HG03460 (cell line): ENCODE data around the gene ACIN1.
"Not testable (repeated sequence)": the region's sequence is repeated elsewhere in the genome, so short reads cannot be mapped to it uniquely, and the experiment has no call there.

Source experiments
- ATAC-seq: cut with Tn5 transposase; IDR thresholded peaks from one replicate; pipeline ENCODE4 v1.9.1; 2021; ENCODE audit not compliant: unreplicated experiment

Gene ACIN1

DNA sequence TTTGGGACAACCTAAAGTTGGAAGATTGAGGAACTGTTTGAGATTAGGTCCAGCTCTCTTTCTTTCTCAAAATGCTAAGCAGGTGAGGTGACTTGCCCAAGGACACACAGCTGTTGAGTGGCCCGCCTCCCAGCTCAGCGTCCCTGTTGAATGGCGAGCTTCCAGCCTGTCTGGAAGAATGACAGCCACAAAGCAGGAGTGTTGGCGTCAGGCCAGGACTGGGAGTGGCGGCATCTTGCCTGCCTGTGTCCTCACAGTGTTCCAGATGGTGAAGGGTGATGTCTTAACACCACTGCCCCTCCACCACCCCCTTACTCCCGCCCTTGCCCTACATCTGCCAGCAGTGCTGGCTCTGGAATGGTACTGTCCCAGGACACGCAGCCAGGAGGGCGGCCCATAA, 28.5 kb upstream of the ACIN1 start:
- ATAC-seq = no peak

DNA sequence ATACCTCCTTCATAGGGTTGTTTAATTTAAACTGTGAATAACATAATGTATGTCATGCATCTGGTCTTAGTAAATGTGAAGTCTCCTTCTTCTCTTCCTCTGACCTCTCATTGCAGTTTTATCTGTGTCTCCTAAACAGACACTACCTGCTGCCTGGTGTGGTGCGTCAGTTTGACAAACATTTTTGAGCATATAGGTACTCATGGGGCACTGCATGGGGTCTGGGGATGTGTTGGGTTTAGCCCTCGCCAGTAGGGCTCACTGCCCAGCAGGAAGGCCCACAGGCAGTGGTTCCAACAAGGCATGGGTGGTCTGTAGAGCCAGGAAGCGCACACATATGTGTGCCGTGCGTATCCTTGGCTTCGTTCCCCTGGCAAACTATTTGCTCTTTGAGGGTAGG, 27.1 kb upstream of the ACIN1 start:
- no peak for ATAC-seq

DNA sequence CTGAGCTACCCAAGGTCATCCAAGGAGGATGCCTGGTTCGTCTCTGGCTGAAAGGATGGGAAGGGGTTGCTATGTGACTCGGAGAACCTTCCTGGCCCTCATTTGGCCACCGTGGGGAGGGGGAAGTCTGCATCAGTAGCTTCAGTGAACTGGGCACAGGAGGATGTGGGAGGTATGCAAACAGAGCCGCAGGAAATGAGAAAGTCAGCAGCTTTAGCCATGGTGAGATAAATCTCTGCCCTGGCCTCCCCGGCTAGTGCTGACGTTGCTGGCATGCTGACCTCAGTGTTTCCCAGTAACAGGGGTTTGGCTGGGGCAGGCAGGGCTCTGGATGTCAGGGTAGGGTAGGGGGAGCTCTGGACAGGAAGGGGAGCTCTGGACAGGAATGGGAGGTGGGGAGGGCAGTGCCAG, 26.4 kb upstream of the ACIN1 start:
- peak; percentile 50 for ATAC-seq

DNA sequence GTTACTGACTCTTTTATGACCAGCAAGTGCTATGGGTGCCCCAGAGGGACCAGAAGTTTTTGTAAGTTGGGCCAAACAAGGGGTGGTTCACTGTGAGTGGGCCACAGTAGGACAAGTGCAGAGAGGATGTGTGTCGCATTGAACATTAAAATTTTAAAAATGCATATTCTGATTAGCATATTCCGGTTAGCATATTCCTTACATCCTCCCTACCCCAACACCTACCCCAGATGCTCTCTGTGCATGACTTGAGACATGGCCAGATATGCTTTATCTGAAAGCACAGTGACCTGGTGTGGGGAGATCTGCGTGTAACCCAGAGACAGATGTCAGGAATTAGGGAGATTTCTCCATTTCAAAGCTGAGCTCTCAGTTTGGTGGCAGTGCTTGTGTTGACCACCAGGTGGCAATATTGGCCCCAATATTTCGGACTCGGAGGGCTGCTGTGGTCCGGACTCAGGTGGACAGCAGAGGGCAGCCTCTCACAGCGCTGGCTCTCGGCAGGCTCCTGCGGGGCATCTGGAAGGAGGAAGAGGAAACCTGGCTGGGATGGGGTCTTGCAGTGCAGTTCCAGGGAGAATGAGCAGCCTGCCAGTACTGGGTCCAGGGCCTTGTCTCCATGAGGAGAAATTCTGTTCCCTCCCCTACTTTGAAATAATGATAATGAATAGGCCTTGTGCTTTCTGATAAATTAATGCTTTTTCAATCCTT, 25.8 kb upstream of the ACIN1 start:
- ATAC-seq = peak; percentile 81

DNA sequence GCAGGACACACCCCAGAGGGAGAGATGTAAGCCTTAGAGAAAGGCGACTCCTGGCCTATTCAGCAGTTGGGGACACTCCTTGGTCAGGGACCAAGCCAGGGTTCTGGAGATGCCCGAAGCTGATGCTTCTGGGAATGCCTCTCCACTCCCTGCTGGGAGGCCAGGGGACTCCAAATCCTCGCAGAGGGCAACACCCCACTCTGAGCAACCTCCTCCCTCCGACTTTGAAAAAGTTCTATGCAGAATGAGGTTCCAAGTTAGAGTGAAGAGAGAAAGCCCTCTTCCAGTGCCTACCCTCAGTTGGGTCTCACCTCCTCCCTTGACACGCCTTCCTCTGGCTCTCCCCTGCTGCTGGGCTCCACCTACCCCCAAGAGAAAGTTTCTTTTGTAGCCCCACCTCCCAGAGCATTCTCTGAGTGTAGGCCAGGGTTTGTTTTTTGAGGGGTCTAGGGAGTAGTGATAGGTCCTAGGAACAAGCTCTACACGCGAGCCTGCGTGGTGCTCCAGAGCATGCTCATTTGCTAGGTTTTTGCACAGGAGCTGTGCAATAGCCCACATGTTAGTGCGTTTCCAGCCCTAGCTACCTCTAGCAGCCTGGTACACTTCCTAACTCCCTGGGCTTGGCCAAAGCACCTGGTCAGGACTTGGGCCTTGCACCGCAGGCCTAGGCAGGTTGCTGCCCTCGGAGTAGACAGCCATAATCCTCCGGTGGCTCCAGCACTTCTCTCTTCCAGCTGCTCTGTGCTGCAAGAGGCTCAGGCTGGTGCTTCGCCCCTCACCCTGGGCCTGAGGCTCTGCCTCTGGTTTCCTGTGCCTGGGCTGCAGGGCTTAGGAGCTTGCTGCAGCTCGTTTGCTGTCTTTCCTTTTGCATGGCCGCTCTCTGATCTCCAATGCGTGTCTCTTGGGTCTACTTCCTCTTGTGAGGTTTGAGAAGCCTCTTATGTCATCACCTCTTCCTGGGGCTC, 24.7 kb upstream of the ACIN1 start:
- ATAC-seq = no peak

DNA sequence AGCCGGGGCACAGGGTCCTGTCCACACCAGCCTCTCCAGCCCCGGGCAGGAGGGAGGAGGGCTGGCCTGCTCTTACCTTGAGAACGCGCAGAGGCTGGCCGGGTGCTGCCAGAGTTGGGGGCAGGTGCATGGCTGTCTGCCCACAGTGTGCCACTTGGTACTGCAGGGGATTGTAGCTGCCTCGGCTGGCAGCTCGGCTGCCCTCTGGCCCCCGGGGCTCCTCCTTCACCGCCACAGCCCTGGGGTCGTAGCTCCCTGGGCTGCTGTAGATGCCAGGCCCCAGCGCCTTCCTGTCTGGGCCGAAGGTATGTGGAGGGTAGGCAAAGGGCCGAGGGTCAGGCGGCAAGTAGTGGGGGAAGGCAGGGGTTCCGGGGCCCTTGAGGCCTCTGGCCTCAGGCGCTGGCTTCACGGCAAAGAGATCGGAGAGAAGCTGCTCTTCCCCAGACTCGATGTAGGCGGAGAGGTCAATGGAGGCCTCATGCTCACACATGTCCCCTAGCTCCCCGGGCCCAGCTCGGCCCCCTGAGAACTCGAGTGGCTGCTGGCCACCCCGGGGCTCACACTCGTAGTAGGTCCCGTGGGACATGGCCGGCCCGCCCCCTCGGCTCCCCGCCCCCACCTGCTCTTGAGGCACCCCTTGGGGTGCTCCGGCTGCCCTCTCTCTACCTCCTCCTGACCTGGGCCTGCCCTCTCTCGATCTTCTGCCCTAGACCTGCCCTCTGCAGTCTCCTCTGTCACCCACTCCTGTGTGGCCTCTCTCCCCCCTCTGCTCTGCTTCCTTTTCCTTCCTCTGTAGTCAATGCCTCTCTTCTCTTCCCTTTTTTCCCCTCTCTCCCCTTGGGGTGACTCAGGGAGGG, 23.8 kb upstream of the ACIN1 start, which contains the start of gene CEBPE:
Gene CEBPE, minus strand, starts transcription at position 750 of the 857 bp plus-strand sequence. Its CDS starts 164 bp downstream, at position 586.
- no peak for ATAC-seq

DNA sequence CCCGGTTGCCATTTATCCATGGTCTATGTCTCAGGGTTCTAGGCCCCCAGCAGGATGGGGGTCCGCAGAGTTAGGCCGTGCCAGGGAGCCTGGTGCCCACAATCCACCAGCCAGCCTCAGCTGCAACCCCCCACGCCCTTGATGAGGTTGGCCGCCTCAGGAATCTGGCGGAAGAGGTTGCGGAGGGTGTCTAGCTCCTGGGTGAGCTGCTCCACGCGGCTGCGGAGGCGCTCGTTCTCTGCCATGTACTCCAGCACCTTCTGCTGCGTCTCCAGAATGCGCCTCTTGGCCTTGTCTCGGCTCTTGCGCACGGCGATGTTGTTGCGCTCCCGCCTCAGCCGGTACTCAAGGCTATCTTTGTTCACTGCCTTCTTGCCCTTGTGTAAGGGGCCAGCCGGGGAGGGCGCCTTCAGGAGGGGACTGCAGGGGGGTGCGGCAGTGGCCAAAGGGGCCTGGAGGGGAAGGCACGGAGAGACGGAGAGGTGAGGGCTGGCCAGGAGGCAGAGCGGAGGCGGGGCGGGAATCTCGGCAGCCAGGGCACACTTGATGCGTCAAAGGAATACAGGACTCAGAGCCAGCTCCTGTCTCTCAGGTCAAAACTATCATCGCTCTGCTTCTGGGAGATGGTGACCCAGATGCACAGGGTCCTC, 22.6 kb upstream of the ACIN1 start:
- no peak for ATAC-seq

DNA sequence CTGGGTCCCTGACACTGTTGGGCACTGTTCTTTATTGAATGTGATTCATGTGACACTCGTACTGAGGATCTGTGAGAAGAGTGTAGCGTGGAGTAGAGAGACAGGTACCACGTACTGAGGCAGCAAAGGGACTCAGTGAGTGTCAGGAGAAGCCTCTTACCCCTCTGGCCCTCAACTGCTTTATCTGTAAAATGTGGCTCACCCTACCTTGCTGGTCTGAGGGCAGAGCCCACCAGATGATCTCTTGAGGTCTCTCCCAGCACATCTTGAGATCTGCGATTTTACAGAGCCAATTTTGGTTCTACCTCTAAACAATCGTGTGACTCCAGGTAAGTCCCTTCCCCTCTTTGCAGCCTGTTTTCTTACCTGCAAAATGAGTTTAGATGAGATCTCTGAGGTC, 21.0 kb upstream of the ACIN1 start:
- ATAC-seq = no peak

DNA sequence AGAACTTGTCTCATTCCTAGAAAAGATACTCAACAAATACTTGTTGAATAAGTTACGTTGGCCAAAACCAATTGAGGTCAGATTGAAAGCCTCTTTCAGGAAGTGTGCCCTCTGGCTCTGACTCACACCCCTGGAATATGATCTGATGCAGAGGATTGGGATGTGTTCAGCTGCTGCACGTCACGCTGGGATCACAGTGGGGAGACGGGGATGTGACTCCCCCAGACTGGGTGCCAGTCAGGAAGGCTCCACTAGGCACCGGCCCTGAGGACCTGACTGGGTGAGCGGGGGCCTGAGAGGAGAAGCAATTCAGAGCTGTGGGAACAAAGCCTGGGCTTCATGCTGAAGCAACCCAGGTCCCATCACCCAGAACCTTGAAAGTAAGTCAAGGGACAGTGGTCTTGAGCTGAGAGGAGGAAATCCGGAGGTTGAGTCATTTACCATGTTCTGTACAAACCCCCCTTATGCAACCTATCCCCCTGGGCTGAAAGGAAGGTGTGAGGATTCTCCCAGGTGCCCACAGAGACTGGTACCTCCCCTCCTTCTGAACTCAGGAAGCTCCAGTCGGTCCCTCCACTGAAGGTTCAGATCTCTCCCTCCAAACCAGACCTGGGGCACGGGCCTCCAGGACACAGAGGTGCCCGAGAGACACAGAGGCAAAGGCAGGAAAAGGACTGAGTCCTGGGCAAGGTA, 20.2 kb upstream of the ACIN1 start:
- no peak for ATAC-seq

DNA sequence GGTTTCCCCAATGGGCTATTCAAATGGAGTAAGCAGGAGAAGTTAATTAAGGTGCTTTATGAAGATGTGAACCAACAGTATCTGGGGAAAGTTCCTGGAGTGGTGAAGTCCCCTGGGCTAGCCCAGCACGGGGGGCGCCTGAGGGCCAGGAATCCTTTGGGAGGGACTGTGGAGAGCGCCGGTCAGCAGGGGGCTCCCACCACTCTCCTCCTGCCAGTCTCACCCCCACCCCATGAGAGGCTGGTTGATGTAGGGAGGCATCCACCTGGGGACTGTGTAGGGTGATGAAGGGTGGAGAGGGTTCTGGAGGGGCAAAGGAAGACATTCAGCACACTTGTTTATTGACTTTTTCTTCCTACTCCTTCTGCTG, 19.7 kb upstream of the ACIN1 start:
- no peak for ATAC-seq

DNA sequence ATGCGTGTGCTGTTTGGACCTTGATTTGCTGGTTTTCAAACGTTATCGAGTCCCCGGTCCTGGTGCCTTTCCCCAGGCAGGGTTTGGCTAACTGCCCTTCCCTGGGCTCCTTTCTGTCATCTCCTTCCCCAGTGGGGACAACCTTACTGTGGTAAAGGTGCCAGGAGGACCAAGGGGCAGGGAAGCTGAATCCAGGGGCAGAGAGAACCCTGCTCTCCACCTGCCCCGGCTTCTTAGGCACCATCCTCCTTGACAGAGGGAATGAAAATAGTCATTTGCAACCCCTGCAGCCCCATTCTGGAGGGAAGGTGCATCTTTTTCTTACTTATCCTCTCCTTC, 19.2 kb upstream of the ACIN1 start:
- ATAC-seq = no peak

DNA sequence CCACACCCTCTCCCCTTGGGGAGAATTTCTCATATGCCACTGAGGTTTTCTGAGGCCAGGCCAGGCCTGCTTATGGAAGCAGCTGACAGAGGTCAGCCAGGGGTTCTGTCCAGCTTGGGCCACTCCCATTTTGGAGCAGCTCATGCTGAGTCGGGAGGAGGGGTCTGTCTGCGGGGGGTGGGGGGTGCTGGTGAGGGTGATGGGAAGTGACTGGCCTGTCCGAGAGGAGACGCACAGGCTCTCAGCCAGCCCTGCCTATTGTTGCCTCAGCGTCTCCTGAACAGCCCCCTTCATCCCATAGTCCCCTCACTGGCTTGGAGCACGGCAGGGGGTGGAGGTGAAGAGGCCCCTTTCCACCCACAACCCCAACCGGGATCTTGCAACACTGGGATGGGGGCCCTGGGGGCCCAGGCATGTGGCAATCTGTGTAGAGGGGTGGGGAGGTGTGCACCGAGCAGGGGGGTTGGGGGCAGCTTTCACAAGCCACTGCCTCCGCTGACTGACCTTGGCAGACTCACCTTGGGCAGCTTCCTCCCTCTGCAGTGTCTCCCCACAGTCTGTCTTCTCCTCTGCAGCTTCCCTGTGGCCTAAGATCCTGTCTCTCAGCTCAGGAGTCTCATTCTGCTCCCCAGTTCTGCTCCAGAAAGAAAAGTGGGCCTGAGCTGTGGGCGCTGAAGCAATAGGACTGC, 18.6 kb upstream of the ACIN1 start:
- ATAC-seq = no peak

DNA sequence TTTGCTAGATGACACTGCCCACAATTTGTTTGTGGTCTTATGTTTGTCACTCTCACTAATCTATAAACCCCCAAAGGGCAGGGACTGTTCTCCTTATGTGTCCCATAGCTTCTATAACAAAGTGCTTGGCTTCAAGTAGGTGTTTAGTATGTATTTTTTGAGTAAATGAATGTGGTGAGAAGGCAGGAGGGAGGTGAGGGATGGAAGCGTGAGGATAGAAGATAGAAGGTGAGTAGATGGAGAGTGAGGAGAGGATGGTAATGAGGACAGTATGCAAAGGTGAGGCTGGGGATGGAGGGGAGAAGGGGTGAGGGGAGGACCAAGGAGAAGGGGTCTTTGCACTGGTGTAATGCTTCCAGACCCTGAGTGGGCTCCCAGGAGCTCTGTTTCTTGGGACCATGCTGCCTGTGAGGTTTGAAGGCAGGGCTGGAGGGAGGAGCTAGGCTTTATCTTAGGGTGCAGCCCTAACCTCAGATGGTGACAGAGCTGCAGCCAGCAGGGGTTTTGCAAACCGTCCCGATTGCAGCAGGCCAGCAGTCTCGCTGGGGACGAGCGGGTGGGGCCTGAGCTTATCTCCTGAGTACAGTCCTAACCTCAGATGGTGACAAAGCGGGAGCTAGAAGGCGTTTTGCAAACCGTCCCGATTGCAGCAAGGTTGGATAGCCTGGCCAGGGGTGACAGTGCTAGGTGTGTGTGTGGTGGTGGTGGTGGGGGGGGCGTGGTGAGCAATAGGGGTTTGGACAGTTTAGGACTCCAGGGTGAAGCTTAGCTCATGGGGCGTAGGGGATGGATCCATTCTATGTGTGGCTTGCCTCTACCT, 17.6 kb upstream of the ACIN1 start:
- ATAC-seq = no peak

DNA sequence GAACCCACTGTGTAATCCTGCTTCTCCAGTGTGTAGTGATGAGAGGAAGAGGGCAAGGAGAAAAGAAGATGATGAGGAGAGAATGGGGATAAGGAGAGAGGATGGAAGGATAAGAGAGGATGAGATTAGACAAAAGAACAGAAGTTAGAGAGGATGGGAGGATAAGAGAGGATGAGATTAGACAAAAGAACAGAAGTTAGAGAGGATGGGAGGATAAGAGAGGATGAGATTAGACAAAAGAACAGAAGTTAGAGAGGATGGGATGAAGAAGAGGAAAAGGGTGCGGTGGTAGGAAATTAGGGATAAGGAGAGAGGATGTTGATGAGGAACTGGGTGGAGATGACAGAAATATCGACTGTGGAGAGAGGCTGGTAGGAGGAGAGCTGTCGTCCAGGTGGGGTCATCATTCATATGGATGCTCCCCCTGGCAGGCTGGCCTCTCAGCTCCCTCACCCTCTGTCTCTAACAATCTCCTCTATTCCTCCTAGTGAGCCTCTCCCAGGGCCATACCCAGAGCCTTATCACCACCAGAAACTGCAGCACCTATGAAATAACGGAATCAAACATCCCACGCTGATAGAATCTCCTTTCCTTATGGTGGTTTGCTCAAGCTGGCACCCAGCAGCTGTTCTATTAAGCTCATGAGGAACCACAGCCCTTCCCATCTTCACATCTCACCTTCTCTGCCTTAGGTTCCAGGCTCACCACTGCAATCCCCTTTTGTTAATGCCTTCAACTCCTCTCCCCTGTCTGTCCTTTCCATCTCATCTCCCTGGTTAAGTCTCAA, 15.8 kb upstream of the ACIN1 start:
- ATAC-seq = no peak

DNA sequence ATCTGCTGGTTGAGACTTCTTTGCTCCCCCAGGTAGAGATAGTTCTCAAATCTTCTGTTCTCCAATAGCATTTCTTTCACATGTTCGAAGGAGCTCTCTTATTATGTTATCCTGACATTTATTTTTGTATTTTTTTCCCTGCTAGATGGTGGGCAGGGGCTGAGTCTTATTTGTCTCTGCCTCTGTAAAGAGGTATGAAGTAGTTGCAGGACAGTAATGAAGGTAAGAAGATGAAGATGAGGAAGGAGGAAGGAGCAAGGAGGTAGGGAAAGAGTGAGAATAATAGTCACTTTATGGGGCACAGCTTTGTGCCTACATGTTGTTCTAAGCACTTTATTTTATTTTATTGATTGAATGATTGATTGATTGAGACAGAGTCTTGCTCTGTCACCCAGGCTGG, 14.8 kb upstream of the ACIN1 start:
- no peak for ATAC-seq

DNA sequence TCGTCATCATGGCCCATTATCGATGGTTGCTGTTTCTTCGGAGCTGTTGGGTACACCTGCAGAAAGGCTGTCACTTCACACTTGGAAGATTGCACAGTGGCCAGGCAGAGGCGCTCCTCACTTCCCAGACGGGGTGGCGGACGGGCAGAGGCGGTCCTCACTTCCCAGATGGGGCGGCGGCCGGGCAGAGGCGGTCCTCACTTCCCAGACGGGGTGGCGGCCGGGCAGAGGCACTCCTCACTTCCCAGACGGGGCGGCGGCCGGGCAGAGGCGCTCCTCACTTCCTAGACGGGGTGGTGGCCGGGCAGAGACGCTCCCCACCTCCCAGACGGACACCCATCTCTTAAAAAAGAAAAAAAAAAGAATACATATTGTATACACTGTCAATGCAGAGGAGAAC, 13.2 kb upstream of the ACIN1 start:
- ATAC-seq = not testable (repeated sequence)

DNA sequence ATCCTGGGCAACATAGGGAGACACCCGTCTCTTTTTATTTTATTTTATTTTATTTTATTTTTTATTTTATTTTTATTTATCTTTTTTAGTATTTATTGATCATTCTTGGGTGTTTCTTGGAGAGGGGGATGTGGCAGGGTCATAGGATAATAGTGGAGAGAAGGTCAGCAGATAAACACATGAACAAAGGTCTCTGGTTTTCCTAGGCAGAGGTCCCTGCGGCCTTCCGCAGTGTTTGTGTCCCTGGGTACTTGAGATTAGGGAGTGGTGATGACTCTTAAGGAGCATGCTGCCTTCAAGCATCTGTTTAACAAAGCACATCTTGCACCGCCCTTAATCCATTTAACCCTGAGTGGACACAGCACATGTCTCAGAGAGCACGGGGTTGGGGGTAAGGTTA, 12.7 kb upstream of the ACIN1 start:
- ATAC-seq = not testable (repeated sequence)

DNA sequence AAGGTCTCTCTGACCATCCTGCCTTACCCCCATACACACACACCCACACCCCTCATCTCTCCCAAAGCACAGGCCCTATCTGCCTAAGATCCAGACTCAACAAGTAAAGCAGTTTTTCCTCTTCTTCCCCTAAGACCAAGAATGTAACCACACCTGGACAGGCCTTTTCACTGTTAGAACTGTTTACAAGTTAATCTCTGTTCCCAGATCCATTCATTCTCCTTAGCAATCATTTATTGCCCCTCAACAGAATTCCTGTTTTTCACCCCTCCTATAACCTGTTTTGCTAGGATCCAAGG, 11.8 kb upstream of the ACIN1 start:
- no peak for ATAC-seq
